IMR-90 (cell line): Measurements from ENCODE around the gene PDZD7. TPM values are rescaled to one million over a fixed set of nuclear protein-coding genes. Genes with fewer than 3 reads are reported as not detected.

Experiments
- ATAC-seq: fragments of 200-7000 bp; cut with Tn5 transposase; 2 replicates; pipeline ENCODE4 v1.9.1; 2020; ENCODE audit warnings: low read depth, mild to moderate bottlenecking, moderate library complexity
- BruUV-seq: library from RNA; stranded (reverse); fragments of 400-500 nt; replicated peaks from 2 replicates; lab custom pipeline; 2021; lab: Mats Ljungman, UMichigan
- CTCF ChIA-PET: fragments of 300-600 bp; formaldehyde crosslinking; extraction: SDS; loops from one replicate; lab custom pipeline; 2021; ENCODE audit warnings: antibody characterized with exemption; lab: Yijun Ruan, JAX
- POLR2A ChIA-PET: fragments of 300-600 bp; sonication (Branson Sonifier 250); formaldehyde crosslinking; loops from one replicate; lab custom pipeline; 2022; ENCODE audit warnings: antibody characterized with exemption; ENCODE audit not compliant: unreplicated experiment; lab: Charles Lee
- DNase-seq: peaks from one replicate; pipeline ENCODE4 v3.0.0; 2013
- H2AFZ ChIP-seq: replicated peaks from 2 replicates; pipeline ENCODE3; 2013; ENCODE audit warnings: low read length, mild to moderate bottlenecking; ENCODE audit not compliant: poor library complexity
- H2AK5ac ChIP-seq: 2 replicates; pipeline ENCODE4 v1.6.1; 2013; ENCODE audit warnings: low read depth, low read length, inconsistent platforms
- H2AK9ac ChIP-seq: replicated peaks from 2 replicates; pipeline ENCODE3; 2013; ENCODE audit warnings: mild to moderate bottlenecking, low read depth, low read length, moderate library complexity; ENCODE audit not compliant: poor library complexity
- H2BK120ac ChIP-seq: 2 replicates; pipeline ENCODE4 v1.6.1; 2013; ENCODE audit warnings: low read depth, low read length, inconsistent platforms
- H2BK15ac ChIP-seq: 3 replicates; pipeline ENCODE4 v1.6.1; 2013; ENCODE audit warnings: low read depth, low read length, inconsistent platforms
- H2BK20ac ChIP-seq: 2 replicates; pipeline ENCODE4 v1.6.1; 2013; ENCODE audit warnings: low read depth, mild to moderate bottlenecking, inconsistent platforms, low read length, moderate library complexity
- H2BK5ac ChIP-seq: 2 replicates; pipeline ENCODE4 v1.6.1; 2013; ENCODE audit warnings: mild to moderate bottlenecking, low read depth, low read length, inconsistent platforms; ENCODE audit not compliant: poor library complexity, severe bottlenecking
- H3K14ac ChIP-seq: replicated peaks from 2 replicates; pipeline ENCODE4 v1.6.1; 2013; ENCODE audit warnings: low read depth, low read length, inconsistent platforms
- H3K18ac ChIP-seq: 2 replicates; pipeline ENCODE4 v1.6.1; 2013; ENCODE audit warnings: low read depth, low read length, control low read depth
- H3K23ac ChIP-seq: 2 replicates; pipeline ENCODE4 v1.6.1; 2013; ENCODE audit warnings: low read depth, low read length, inconsistent platforms
- H3K27ac ChIP-seq: 2 replicates; pipeline ENCODE4 v1.5.1; 2013; ENCODE audit warnings: mild to moderate bottlenecking, control low read depth, low read length; ENCODE audit not compliant: insufficient read depth
- H3K27me3 ChIP-seq: 2 replicates; pipeline ENCODE4 v1.6.1; 2013; ENCODE audit warnings: low read length; ENCODE audit not compliant: control insufficient read depth, insufficient read depth
- H3K36me3 ChIP-seq: 2 replicates; pipeline ENCODE4 v1.6.1; 2013; ENCODE audit warnings: low read length, mixed read lengths; ENCODE audit not compliant: control insufficient read depth, insufficient read depth
- H3K4ac ChIP-seq: 2 replicates; pipeline ENCODE4 v1.6.1; 2013; ENCODE audit warnings: low read depth, low read length, inconsistent platforms
- H3K4me1 ChIP-seq: 2 replicates; pipeline ENCODE4 v1.6.1; 2013; ENCODE audit warnings: low read length, mixed read lengths; ENCODE audit not compliant: control insufficient read depth, insufficient read depth
- H3K4me2 ChIP-seq: 2 replicates; pipeline ENCODE4 v1.6.1; 2013; ENCODE audit warnings: low read depth, mild to moderate bottlenecking, control low read depth, low read length, moderate library complexity
- H3K4me3 ChIP-seq: 2 replicates; pipeline ENCODE4 v1.5.1; 2013; ENCODE audit warnings: low read depth, mild to moderate bottlenecking, control low read depth, low read length, moderate library complexity; ENCODE audit not compliant: insufficient read depth
- H3K56ac ChIP-seq: 2 replicates; pipeline ENCODE4 v1.6.1; 2013; ENCODE audit warnings: low read length, inconsistent platforms; ENCODE audit not compliant: insufficient read depth; ENCODE audit errors: extremely low read depth
- H3K79me1 ChIP-seq, 2 experiments: 2 replicates each; pipeline ENCODE4 v1.6.1; 2013; ENCODE audit warnings: low read length in 2 of 2, inconsistent platforms in 1 of 2, low read depth in 1 of 2
- H3K9ac ChIP-seq: 2 replicates; pipeline ENCODE4 v1.6.1; 2013; ENCODE audit warnings: low read depth, low read length, control low read depth
- H3K9me1 ChIP-seq: 2 replicates; pipeline ENCODE4 v1.6.1; 2013; ENCODE audit warnings: low read length, inconsistent platforms; ENCODE audit not compliant: insufficient read depth
- H3K9me3 ChIP-seq: 2 replicates; pipeline ENCODE4 v1.6.1; 2013; ENCODE audit warnings: low read length; ENCODE audit not compliant: control insufficient read depth, insufficient read depth
- H4K20me1 ChIP-seq: 2 replicates; pipeline ENCODE4 v1.6.1; 2013; ENCODE audit warnings: low read length, inconsistent platforms; ENCODE audit not compliant: insufficient read depth
- H4K5ac ChIP-seq: 2 replicates; pipeline ENCODE4 v1.6.1; 2013; ENCODE audit warnings: mild to moderate bottlenecking, low read depth, low read length, control low read depth
- H4K8ac ChIP-seq, 2 experiments: 2 replicates each; pipeline ENCODE4 v1.6.1; 2013; ENCODE audit warnings: low read depth in 2 of 2, low read length in 2 of 2, control low read depth in 1 of 2, inconsistent platforms in 1 of 2
- H4K91ac ChIP-seq: 2 replicates; pipeline ENCODE4 v1.6.1; 2013; ENCODE audit warnings: low read depth, low read length, inconsistent platforms; ENCODE audit not compliant: insufficient read depth
- BHLHE40 ChIP-seq: fragments of 150-350 bp; IDR thresholded peaks from 2 replicates; pipeline ENCODE4 v1.6.1; 2016; ENCODE audit warnings: mild to moderate bottlenecking, low read depth, low read length
- CEBPB ChIP-seq: IDR thresholded peaks from 2 replicates; pipeline ENCODE4 v1.6.1; 2012; ENCODE audit warnings: low read depth, low read length, improper control_type of control experiment
- CHD1 ChIP-seq: IDR thresholded peaks from 2 replicates; pipeline ENCODE4 v1.6.1; 2012; ENCODE audit warnings: low read depth, low read length, improper control_type of control experiment
- FOS ChIP-seq: fragments of 150-350 bp; IDR thresholded peaks from 2 replicates; pipeline ENCODE4 v1.6.1; 2016; ENCODE audit warnings: low read depth, low read length
- MAFK ChIP-seq: IDR thresholded peaks from 2 replicates; pipeline ENCODE4 v1.6.1; 2012; ENCODE audit warnings: low read depth, low read length, improper control_type of control experiment
- MAZ ChIP-seq: IDR thresholded peaks from 2 replicates; pipeline ENCODE4 v1.6.1; 2012; ENCODE audit warnings: low read depth, mild to moderate bottlenecking, low read length, improper control_type of control experiment, moderate library complexity, borderline replicate concordance
- MXI1 ChIP-seq: IDR thresholded peaks from 2 replicates; pipeline ENCODE4 v1.6.1; 2012; ENCODE audit warnings: low read depth, mild to moderate bottlenecking, low read length, moderate library complexity, borderline replicate concordance
- NFE2L2 ChIP-seq: fragments of 150-350 bp; IDR thresholded peaks from 2 replicates; pipeline ENCODE4 v1.6.1; 2016; ENCODE audit warnings: low read depth, mild to moderate bottlenecking, low read length
- RCOR1 ChIP-seq: IDR thresholded peaks from 2 replicates; pipeline ENCODE4 v1.6.1; 2012; ENCODE audit warnings: mild to moderate bottlenecking, low read length, improper control_type of control experiment; ENCODE audit not compliant: insufficient replicate concordance
- RFX5 ChIP-seq: IDR thresholded peaks from 2 replicates; pipeline ENCODE4 v1.8.0; 2012; ENCODE audit warnings: low read depth, mild to moderate bottlenecking, low read length, moderate library complexity
- WGBS, 2 experiments: methylation state at CpG; one replicate each; pipeline versions ENCODE4 v1.1.5 to v1.1.7; 2013; ENCODE audit warnings: missing lambda C conversion rate in 2 of 2; ENCODE audit not compliant: insufficient read length in 1 of 2; ENCODE audit errors: extremely low coverage in 2 of 2; 5-methylcytosine and 5-hydroxymethylcytosine counted together
- dilution Hi-C: fragments of 300-500 bp; cut with HindIII; formaldehyde crosslinking; loops from one replicate; pipeline ENCODE4 v1.14.3; 2018; ENCODE audit warnings: low sequenced_read_pairs; ENCODE audit not compliant: unreplicated experiment
- in situ Hi-C: fragments of 300-500 bp; cut with MboI; formaldehyde crosslinking; loops from 3 replicates; pipeline ENCODE4 v1.14.3; 2019; ENCODE audit warnings: low sequenced_read_pairs, inconsistent platforms, mixed read lengths
- intact Hi-C: fragments of 100-400 bp; cut with micrococcal nuclease; formaldehyde crosslinking; loops from 2 replicates; pipeline ENCODE4 v1.10.0; 2022
- polyA plus RNA-seq, 3 experiments: library from polyadenylated mRNA; depleted of rRNA; stranded (reverse); fragments of >200 nt; gene quantifications; 2 replicates each; pipeline ENCODE4 v1.2.3, GENCODE V29; 2012; ENCODE audit warnings: low replicate concordance in 1 of 3
- total RNA-seq: library from RNA; depleted of rRNA; stranded (reverse); fragments of >200 nt; gene quantifications from 2 replicates; pipeline ENCODE4 v1.2.3, GENCODE V29; 2012
- TF ChIP-seq, protein P1 (sequence below): fragments of 150-350 bp; IDR thresholded peaks from 2 replicates; pipeline ENCODE4 v1.6.1; 2017; ENCODE audit warnings: mild to moderate bottlenecking, antibody characterized with exemption, low read length, low read depth
- TF ChIP-seq, protein P2 (sequence below): fragments of 150-350 bp; IDR thresholded peaks from 2 replicates; pipeline ENCODE4 v1.6.1; 2016; ENCODE audit warnings: low read depth, mild to moderate bottlenecking, low read length, moderate library complexity, borderline replicate concordance
- TF ChIP-seq, protein P3 (sequence below): conservative IDR thresholded peaks from 2 replicates; pipeline ENCODE4 v1.5.1; 2012; ENCODE audit warnings: mild to moderate bottlenecking, low read depth, low read length, improper control_type of control experiment

The PDZD7 gene
- total and polyA plus RNA-seq, 2 of the 4 experiments (the other 2 are of a cell fraction): 0.90 to 1.5 TPM

GRCh38 chr10:100963826-100964225 is 67.1 kb downstream of the PDZD7 start:
- no peak overlapping the region for H3K4me2 ChIP-seq
- no peak overlapping the region for H2BK120ac ChIP-seq
- no peaks in the 10 kb centered on the region for H3K9me3 ChIP-seq
- ATAC-seq: no peak
- in situ Hi-C loops: no loop called here
- H4K8ac ChIP-seq: no peak overlapping the region
- peaks cover 9% of the 10 kb centered on the region; the same call in 1 of the 2 replicates for H3K9me1 ChIP-seq
- no peak overlapping the region for H2BK20ac ChIP-seq
- no TSS peak for BruUV-seq
- H3K9ac ChIP-seq: no peak overlapping the region
- TF ChIP-seq CEBPB: no peak
- TF ChIP-seq NFE2L2: no peak
- TF ChIP-seq MAZ: no peak
- no peak for TF ChIP-seq MAFK
- TF ChIP-seq, protein P1, sequence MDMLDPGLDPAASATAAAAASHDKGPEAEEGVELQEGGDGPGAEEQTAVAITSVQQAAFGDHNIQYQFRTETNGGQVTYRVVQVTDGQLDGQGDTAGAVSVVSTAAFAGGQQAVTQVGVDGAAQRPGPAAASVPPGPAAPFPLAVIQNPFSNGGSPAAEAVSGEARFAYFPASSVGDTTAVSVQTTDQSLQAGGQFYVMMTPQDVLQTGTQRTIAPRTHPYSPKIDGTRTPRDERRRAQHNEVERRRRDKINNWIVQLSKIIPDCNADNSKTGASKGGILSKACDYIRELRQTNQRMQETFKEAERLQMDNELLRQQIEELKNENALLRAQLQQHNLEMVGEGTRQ: no peak
- TF ChIP-seq FOS: no peak
- TF ChIP-seq BHLHE40: no peak
- no peak for TF ChIP-seq RCOR1
- no peak for TF ChIP-seq RFX5
- TF ChIP-seq MXI1: no peak
- TF ChIP-seq CHD1: no peak
- TF ChIP-seq, protein P2, sequence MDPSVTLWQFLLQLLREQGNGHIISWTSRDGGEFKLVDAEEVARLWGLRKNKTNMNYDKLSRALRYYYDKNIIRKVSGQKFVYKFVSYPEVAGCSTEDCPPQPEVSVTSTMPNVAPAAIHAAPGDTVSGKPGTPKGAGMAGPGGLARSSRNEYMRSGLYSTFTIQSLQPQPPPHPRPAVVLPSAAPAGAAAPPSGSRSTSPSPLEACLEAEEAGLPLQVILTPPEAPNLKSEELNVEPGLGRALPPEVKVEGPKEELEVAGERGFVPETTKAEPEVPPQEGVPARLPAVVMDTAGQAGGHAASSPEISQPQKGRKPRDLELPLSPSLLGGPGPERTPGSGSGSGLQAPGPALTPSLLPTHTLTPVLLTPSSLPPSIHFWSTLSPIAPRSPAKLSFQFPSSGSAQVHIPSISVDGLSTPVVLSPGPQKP: no peak
- TF ChIP-seq, protein P3, sequence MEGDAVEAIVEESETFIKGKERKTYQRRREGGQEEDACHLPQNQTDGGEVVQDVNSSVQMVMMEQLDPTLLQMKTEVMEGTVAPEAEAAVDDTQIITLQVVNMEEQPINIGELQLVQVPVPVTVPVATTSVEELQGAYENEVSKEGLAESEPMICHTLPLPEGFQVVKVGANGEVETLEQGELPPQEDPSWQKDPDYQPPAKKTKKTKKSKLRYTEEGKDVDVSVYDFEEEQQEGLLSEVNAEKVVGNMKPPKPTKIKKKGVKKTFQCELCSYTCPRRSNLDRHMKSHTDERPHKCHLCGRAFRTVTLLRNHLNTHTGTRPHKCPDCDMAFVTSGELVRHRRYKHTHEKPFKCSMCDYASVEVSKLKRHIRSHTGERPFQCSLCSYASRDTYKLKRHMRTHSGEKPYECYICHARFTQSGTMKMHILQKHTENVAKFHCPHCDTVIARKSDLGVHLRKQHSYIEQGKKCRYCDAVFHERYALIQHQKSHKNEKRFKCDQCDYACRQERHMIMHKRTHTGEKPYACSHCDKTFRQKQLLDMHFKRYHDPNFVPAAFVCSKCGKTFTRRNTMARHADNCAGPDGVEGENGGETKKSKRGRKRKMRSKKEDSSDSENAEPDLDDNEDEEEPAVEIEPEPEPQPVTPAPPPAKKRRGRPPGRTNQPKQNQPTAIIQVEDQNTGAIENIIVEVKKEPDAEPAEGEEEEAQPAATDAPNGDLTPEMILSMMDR: no peak
- no peak overlapping the region for H3K4ac ChIP-seq
- H4K5ac ChIP-seq: no peak overlapping the region
- no peaks in the 10 kb centered on the region for H3K27me3 ChIP-seq
- H2AFZ ChIP-seq: no peak overlapping the region
- H3K23ac ChIP-seq: no peak overlapping the region
- H3K18ac ChIP-seq: no peak overlapping the region
- no peak overlapping the region for H2AK9ac ChIP-seq
- H3K79me1 ChIP-seq: 0 out of 4 replicates have a peak, but pooled peaks cover 0 to 5% of the 10 kb centered on the region in 2 experiments
- no peak overlapping the region for H2BK5ac ChIP-seq
- ChIA-PET CTCF (no interaction called here), POLR2A (no interaction called here)
- H3K4me3 ChIP-seq: no peak overlapping the region
- H4K91ac ChIP-seq: no peak overlapping the region
- H2BK15ac ChIP-seq: no peak overlapping the region
- dilution Hi-C loops: no loop called here
- peaks cover 14% of the 10 kb centered on the region for H3K36me3 ChIP-seq
- no peak for DNase-seq
- no peak overlapping the region for H3K14ac ChIP-seq
- no peaks in the 10 kb centered on the region for H4K20me1 ChIP-seq
- peaks cover under 1% of the 10 kb centered on the region for H3K4me1 ChIP-seq
- no CpG with 5 or more reads among the region's 1 CpG for WGBS, 2 experiments
- no peak overlapping the region for H3K27ac ChIP-seq
- intact Hi-C loops: loop anchor here (5.0 kb wide), 1 partner anchor 37 kb away; no protein-coding TSS in a partner anchor
- no peak overlapping the region for H2AK5ac ChIP-seq
- no peak overlapping the region for H3K56ac ChIP-seq
